ENCODE results near the gene FAM222A. TPM values are rescaled to one million over a fixed set of nuclear protein-coding genes. Genes with fewer than 3 reads are reported as not detected.

FAM222A gene
- total and polyA plus RNA-seq, 2 of the 4 experiments (the other 2 are of a cell fraction), result under 0.01 to 0.32 TPM

GRCh38 chr12:109807954-109808643, 94.5 kb downstream of the FAM222A start:
- Histone ChIP-seq H3K9me3 (ENCODE audit: control insufficient read depth, insufficient read depth, low read length) (no peaks in the 10 kb centered on the region), H3K4me3 (ENCODE audit: insufficient read depth, low read depth, low read length) (no peak overlapping the region), H2BK5ac (ENCODE audit: low read depth, low read length, poor library complexity, severe bottlenecking) (no peak overlapping the region), H4K5ac (ENCODE audit: low read depth, low read length) (no peak overlapping the region), H3K18ac (ENCODE audit: low read depth, low read length) (no peak overlapping the region), H3K23ac (ENCODE audit: low read depth, low read length) (no peak overlapping the region), H4K20me1 (ENCODE audit: insufficient read depth, low read length) (no peaks in the 10 kb centered on the region), H2AK9ac (replicated peaks; ENCODE audit: low read depth, low read length, poor library complexity) (no peak overlapping the region), H3K9me1 (ENCODE audit: insufficient read depth, low read length) (no peaks in the 10 kb centered on the region), H3K27ac (ENCODE audit: insufficient read depth, low read length) (no peak overlapping the region), H2BK20ac (ENCODE audit: low read depth, low read length) (no peak overlapping the region), H3K27me3 (ENCODE audit: control insufficient read depth, insufficient read depth, low read length) (no peaks in the 10 kb centered on the region), H3K4ac (ENCODE audit: low read depth, low read length) (no peak overlapping the region), H3K9ac (ENCODE audit: low read depth, low read length) (no peak overlapping the region), H3K4me2 (ENCODE audit: low read depth, low read length) (no peak overlapping the region), H4K8ac (ENCODE audit: low read depth in 2 of 2, low read length in 2 of 2) (no peak overlapping the region), H3K4me1 (ENCODE audit: control insufficient read depth, insufficient read depth, low read length) (no peaks in the 10 kb centered on the region), H2BK15ac (ENCODE audit: low read depth, low read length) (no peak overlapping the region), H2BK120ac (ENCODE audit: low read depth, low read length) (no peak overlapping the region), H2AK5ac (ENCODE audit: low read depth, low read length) (no peak overlapping the region), H3K36me3 (ENCODE audit: control insufficient read depth, insufficient read depth, low read length) (no peaks in the 10 kb centered on the region), H2AFZ (replicated peaks; ENCODE audit: low read length, poor library complexity) (no peak overlapping the region), H4K91ac (ENCODE audit: insufficient read depth, low read depth, low read length) (no peak overlapping the region), H3K14ac (replicated peaks; ENCODE audit: low read depth, low read length) (no peak overlapping the region), H3K56ac (ENCODE audit: extremely low read depth, insufficient read depth, low read length) (no peak overlapping the region), H3K79me1 (ENCODE audit: low read depth in 1 of 2, low read length in 2 of 2) (no peaks in the 10 kb centered on the region)
- ChIA-PET CTCF (no interaction called here), POLR2A (ENCODE audit: unreplicated experiment) (no interaction called here)
- dilution Hi-C loops (cut with HindIII; ENCODE audit: low sequenced_read_pairs, unreplicated experiment), result no loop called here
- WGBS, 2 experiments (ENCODE audit: extremely low coverage in 2 of 2, insufficient read length in 1 of 2), result 100% methylated on average over 3 of the region's 12 CpGs; no CpG with 5 or more reads in 1 of the 2 experiments
- no peak for DNase-seq
- TF ChIP-seq NFE2L2 (IDR thresholded peaks at IDR 0.05; ENCODE audit: low read depth, low read length) (no peak), RCOR1 (IDR thresholded peaks at IDR 0.05; ENCODE audit: insufficient replicate concordance, low read length) (no peak)
- intact Hi-C loops (cut with micrococcal nuclease), result no loop called here
- in situ Hi-C loops (cut with MboI; ENCODE audit: low sequenced_read_pairs), result no loop called here
- no TSS peak for BruUV-seq (replicated peaks)
- no peak for ATAC-seq (ENCODE audit: low read depth)
